Measurements from ENCODE around the gene BOLA3. TPM values are rescaled to one million over a fixed set of nuclear protein-coding genes. Genes with fewer than 3 reads are reported as not detected.

BOLA3 gene
- total RNA-seq, 4 donors from 2014 or later = 27.1 to 69.3 (median 40.8) TPM

- Histone ChIP-seq H3K4me1 (no peaks in the 10 kb centered on the region), H3K27me3 (no peaks in the 10 kb centered on the region), H3K36me3 (peaks cover 0 to 6% (median 0%) of the 10 kb centered on the region in 3 donors), H3K4me3 (no peak overlapping the region), H3K9me3 (no peaks in the 10 kb centered on the region), H3K27ac (no peak overlapping the region)
- intact Hi-C loops (cut with DNase I) = no loop called here
- no peak for DNase-seq
- no peak for TF ChIP-seq POLR2A (IDR thresholded peaks at IDR 0.05)
Observed at GRCh38 chr2:74111380-74111779, 36.3 kb downstream of the BOLA3 start.

DNA sequence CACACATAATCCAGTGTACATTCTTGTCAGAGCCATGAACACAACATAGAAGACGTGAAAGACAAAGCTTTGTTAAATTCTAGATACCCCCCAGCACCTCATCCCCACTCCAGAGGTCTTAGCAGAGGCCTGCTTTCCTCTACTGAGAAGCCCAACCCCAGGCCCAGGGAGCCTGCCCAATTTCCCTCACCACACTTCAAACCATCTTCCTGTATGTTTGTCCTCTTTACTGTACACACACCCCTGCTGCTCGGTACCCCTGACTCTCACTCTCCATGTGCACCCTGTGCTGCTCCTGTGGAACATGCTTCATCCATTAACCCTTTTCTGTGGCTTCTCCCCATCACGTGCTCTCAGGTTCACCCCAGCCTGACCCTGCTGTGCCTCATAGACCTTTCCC, 37.2 kb downstream of the BOLA3 start:
- no peaks in the 10 kb centered on the region for H3K9me3 ChIP-seq
- H3K36me3 ChIP-seq = peaks cover 0 to 6% (median 0%) of the 10 kb centered on the region in 3 donors
- H3K4me3 ChIP-seq = no peak overlapping the region
- no peak for DNase-seq
- intact Hi-C loops (cut with DNase I) = no loop called here
- 83 to 88% methylated on average over 3 of the region's 3 CpGs for WGBS, 2 donors
- TF ChIP-seq POLR2A (IDR thresholded peaks at IDR 0.05) = no peak
- TF ChIP-seq, protein P1, sequence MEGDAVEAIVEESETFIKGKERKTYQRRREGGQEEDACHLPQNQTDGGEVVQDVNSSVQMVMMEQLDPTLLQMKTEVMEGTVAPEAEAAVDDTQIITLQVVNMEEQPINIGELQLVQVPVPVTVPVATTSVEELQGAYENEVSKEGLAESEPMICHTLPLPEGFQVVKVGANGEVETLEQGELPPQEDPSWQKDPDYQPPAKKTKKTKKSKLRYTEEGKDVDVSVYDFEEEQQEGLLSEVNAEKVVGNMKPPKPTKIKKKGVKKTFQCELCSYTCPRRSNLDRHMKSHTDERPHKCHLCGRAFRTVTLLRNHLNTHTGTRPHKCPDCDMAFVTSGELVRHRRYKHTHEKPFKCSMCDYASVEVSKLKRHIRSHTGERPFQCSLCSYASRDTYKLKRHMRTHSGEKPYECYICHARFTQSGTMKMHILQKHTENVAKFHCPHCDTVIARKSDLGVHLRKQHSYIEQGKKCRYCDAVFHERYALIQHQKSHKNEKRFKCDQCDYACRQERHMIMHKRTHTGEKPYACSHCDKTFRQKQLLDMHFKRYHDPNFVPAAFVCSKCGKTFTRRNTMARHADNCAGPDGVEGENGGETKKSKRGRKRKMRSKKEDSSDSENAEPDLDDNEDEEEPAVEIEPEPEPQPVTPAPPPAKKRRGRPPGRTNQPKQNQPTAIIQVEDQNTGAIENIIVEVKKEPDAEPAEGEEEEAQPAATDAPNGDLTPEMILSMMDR (IDR thresholded peaks at IDR 0.05) = no peak
- H3K27me3 ChIP-seq = no peaks in the 10 kb centered on the region
- no peaks in the 10 kb centered on the region for H3K4me1 ChIP-seq
- H3K27ac ChIP-seq = no peak overlapping the region

- Histone ChIP-seq H3K27me3 (no peaks in the 10 kb centered on the region), H3K36me3 (peaks cover 0 to 13% (median 0%) of the 10 kb centered on the region in 3 donors), H3K4me1 (no peaks in the 10 kb centered on the region), H3K27ac (no peak overlapping the region), H3K4me3 (no peak overlapping the region), H3K9me3 (no peaks in the 10 kb centered on the region)
- WGBS, 2 donors = 91 to 92% methylated on average over 8 of the region's 8 CpGs
- TF ChIP-seq POLR2A (IDR thresholded peaks at IDR 0.05) = no peak
- TF ChIP-seq, protein P1 (IDR thresholded peaks at IDR 0.05) = no peak
- intact Hi-C loops (cut with DNase I) = no loop called here
- DNase-seq = no peak
Observed at GRCh38 chr2:74109551-74109950, 38.2 kb downstream of the BOLA3 start.

GRCh38 chr2:74107071-74107470, 40.6 kb downstream of the BOLA3 start:
- Histone ChIP-seq H3K9me3 (no peaks in the 10 kb centered on the region), H3K36me3 (peaks cover under 1 to 38% (median 4%) of the 10 kb centered on the region in 3 donors), H3K27me3 (no peaks in the 10 kb centered on the region), H3K4me3 (no peak overlapping the region), H3K27ac (no peak overlapping the region), H3K4me1 (no peaks in the 10 kb centered on the region)
- WGBS, 2 donors = 69 to 75% methylated on average over 10 to 12 of the region's 12 CpGs
- no peak for DNase-seq
- intact Hi-C loops (cut with DNase I) = no loop called here
- TF ChIP-seq POLR2A (IDR thresholded peaks at IDR 0.05) = no peak
- TF ChIP-seq, protein P1 (IDR thresholded peaks at IDR 0.05) = no peak

GRCh38 chr2:74105413-74105812, 42.3 kb downstream of the BOLA3 start:
- no peak for DNase-seq
- H3K9me3 ChIP-seq = no peaks in the 10 kb centered on the region
- H3K27me3 ChIP-seq = no peaks in the 10 kb centered on the region
- WGBS, 2 donors = 92% methylated on average over 8 of the region's 8 CpGs
- intact Hi-C loops (cut with DNase I) = no loop called here
- no peaks in the 10 kb centered on the region for H3K4me1 ChIP-seq
- no peak overlapping the region for H3K4me3 ChIP-seq
- peaks cover 17 to 54% (median 21%) of the 10 kb centered on the region in 3 donors for H3K36me3 ChIP-seq
- no peak overlapping the region for H3K27ac ChIP-seq
- TF ChIP-seq, protein P1 (IDR thresholded peaks at IDR 0.05) = no peak
- no peak for TF ChIP-seq POLR2A (IDR thresholded peaks at IDR 0.05)

- 91 to 96% methylated on average over 7 of the region's 7 CpGs for WGBS, 2 donors
- TF ChIP-seq, protein P1 (IDR thresholded peaks at IDR 0.05) = peak in 4 of 6 experiments; percentile 8 to 23 (median 12)
- no peak for TF ChIP-seq POLR2A (IDR thresholded peaks at IDR 0.05)
- Histone ChIP-seq H3K27me3 (no peaks in the 10 kb centered on the region), H3K27ac (no peak overlapping the region), H3K4me1 (peaks cover 0 to 4% (median 0%) of the 10 kb centered on the region in 3 donors), H3K9me3 (no peaks in the 10 kb centered on the region), H3K36me3 (peaks cover 18 to 60% (median 24%) of the 10 kb centered on the region in 3 donors), H3K4me3 (no peak overlapping the region)
- intact Hi-C loops (cut with DNase I) = no loop called here
- no peak for DNase-seq
Observed at GRCh38 chr2:74104839-74105238, 42.9 kb downstream of the BOLA3 start.
